GM18505 (cell line): ENCODE data around the gene BOC.

ENCODE experiments used
- ATAC-seq: cut with Tn5 transposase; IDR thresholded peaks from one replicate; pipeline ENCODE4 v1.9.1; 2021; ENCODE audit not compliant: unreplicated experiment
- POLR2A ChIP-seq: IDR thresholded peaks from 4 replicates; pipeline ENCODE4 v1.6.1; 2011; ENCODE audit warnings: borderline replicate concordance; ENCODE audit not compliant: insufficient read depth, insufficient read length; ENCODE audit errors: extremely low read depth

Gene BOC

GRCh38 chr3:113210604-113211329 lies 590 bp upstream of the BOC start:
- no peak for ATAC-seq
- TF ChIP-seq POLR2A = no peak

GRCh38 chr3:113212150-113212843 lies 940 bp downstream of the BOC start:
- ATAC-seq = no peak
- TF ChIP-seq POLR2A = no peak

- no peak for ATAC-seq
- no peak for TF ChIP-seq POLR2A
Measured at GRCh38 chr3:113212844-113213375, 1.6 kb downstream of the BOC start.

DNA sequence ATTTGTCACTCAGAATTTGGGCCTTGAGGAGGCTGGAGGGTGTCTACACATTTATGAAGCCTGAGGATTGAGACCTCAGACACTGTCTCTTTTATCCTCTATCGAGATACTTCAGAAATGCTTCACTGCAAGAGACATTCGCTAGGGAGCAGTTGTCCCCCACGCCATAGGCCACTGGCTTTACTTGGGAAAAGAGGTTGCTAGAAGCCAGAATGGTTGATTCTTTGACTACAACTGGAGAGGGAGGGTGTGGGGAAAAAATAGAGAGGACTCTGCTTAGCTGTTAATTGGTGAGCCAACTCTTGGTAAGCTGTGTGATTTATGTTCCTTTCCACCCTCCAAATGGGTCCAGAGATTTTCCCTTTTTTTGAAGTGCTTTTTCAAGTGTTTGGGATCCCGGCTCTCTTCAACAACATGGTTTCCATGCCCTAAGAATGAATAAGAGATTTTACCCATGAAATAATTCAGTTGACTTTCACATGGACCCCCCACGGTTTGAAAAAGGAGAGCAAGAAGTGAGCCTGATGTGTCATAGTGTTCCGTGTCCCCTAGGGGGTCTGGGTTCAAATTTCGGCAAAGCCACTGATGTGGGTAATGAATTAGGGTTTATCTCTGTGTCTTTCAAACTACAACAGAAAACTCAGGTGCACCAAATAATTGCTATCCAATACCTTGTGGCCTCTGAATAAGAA lies 2.7 kb downstream of the BOC start:
- ATAC-seq = no peak
- TF ChIP-seq POLR2A = no peak

DNA sequence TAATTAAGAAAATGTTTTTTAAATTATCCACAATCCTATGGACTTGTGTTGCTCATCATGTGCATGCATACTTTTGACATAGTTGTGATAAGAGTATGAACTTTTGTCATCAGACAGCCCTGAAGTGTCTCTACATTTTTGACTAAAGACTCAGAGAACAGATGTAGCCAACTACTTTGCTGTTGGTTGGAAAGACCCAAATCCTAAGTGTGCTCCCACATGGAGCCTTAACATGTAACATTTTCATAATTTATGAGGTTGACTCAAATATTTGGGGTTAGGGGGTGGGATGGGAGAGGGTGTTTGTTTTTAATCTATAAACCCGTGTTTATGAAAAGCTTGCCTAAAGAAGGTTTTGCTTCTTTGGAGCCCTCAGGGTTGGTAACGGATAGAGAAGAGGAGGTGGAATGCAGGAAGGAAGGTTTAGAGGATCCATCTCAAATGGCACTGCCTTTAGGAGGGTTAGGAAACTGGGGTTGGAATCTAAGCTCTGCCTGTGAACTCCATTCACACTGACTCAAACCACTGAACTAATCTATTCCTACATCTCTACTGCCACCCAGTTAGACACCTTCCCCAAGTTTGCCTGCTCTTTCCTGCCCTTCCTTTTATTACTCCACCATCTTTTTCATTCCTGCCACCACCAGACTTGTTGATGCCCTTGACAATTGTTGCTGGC lies 3.7 kb downstream of the BOC start:
- no peak for ATAC-seq
- TF ChIP-seq POLR2A = no peak

DNA sequence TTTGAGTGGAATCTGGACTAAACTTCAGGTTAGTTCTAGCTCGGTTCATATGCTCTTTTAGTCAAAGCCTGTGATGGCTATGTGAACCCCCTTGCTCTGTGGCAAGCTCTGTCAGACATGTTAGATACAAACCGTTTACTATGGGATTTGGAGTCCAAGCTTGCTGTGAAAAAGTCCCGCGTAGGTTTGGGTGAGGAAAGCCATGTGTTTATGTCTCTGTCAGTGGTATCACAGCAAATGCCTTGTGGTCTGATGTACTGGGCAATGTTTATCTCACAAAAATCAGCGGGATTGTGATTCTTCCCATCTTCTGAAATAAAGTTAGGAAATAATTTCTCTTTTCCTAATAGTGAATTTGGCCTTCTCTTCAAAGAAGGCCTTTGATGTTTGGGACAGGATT lies 5.0 kb downstream of the BOC start:
- no peak for TF ChIP-seq POLR2A
- no peak for ATAC-seq

DNA sequence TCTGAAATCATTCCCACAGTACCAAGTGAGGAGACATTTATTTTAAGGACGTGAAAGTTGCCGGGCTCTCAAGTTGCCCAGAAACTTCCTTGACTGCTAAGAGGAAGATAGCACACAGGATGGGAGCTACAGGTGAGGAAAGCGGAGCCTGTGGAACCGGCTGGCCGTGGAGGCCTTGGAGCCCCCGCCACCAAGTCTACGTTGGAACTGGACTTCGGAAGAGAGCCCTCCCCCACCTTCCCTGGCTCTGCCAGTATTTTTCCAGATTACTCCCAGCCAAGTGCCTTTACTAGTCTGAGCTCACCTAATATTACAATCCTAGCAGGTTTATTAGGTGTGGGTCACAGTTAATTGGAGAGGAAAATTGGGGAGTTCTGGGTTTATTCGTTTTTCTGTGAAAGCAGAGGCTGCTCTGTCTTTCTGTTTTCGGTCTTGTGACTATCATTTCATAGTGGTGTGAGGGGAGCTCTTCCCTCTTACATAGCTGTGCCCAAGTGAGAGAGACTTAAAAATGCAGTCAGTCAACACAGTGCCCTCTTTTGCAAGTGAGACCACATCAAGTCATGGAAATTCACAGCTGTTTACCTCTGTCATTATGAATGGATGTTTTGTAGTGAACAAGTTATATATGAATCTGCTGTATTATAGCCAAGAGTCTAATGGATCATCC lies 6.8 kb downstream of the BOC start:
- no peak for TF ChIP-seq POLR2A
- no peak for ATAC-seq

- no peak for ATAC-seq
- TF ChIP-seq POLR2A = no peak
Measured at GRCh38 chr3:113218681-113219045, 7.3 kb downstream of the BOC start.

DNA sequence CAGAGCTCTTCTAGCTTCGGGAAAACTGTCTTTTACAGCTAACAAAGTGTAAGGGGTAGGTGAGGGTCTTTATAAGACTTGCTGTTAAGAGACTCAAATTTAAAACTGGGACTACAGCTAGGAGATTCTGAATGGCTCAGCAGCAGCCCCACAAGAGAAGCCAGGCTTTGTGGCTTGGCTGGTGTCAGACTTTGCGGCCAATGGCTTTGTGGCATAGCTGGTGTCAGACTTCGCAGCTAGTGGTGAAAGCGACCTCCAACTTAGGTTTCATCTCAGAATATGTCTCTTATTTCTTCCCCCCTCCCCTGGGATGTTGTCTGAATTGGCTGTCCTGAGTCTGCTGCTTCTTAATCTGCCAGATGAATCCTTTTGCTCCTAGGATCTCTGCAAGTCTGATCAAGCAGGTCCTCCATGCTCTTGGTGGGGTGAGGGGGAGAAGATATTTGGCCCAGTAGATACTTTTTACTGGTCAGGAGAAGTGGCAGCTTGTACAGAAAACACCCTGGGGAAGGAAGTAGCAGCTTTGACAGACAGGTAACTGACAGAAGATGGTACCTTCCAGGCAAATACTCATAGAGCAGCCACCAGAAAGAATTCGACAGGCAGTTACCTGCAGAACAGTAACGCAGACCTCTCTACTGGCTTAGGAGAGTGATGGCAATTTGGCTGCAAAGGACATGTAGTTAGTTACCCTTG lies 8.4 kb downstream of the BOC start:
- ATAC-seq = no peak
- no peak for TF ChIP-seq POLR2A

DNA sequence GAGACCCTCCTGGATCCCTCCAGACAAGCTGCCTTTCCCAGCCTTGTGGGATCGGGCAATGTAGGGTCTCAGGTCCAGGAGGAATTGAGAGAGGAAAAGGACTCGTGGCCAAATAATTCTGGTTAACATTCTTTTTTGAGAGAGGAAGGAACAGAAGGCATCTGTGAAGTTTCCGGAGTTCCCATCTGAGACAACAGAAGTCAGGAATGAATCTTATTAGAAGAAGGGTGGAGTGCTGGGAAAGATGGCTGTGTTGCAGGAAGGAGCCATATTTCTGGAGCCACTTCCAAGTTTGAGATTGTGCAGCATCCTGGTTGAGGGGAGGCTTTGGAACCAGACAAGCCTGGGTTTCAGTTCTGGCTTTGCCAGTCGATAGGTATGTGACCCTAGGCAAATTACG lies 9.4 kb downstream of the BOC start:
- ATAC-seq = no peak
- no peak for TF ChIP-seq POLR2A

- ATAC-seq = no peak
- no peak for TF ChIP-seq POLR2A
Measured at GRCh38 chr3:113221721-113222257, 10.4 kb downstream of the BOC start.
